GM19467 (cell line): ENCODE measurements around the gene RELA.
"Not testable (repeated sequence)": the region's sequence is repeated elsewhere in the genome, so short reads cannot be mapped to it uniquely, and the experiment has no call there.

Experiments used
- ATAC-seq: cut with Tn5 transposase; IDR thresholded peaks from one replicate; pipeline ENCODE4 v1.9.1; 2021; ENCODE audit warnings: mild to moderate bottlenecking, moderate library complexity; ENCODE audit not compliant: unreplicated experiment

RELA gene

GRCh38 chr11:65649656-65650546, 12.8 kb downstream of the RELA start:
- no peak for ATAC-seq

- no peak for ATAC-seq
These were observed 13.7 kb downstream of the RELA start for GRCh38 chr11:65648997-65649493.

- ATAC-seq: no peak
These were observed 15.6 kb downstream of the RELA start for GRCh38 chr11:65646958-65647701.

- ATAC-seq: no peak
These were observed 16.3 kb downstream of the RELA start for GRCh38 chr11:65646288-65646957.

- ATAC-seq: no peak
These were observed 17.0 kb downstream of the RELA start for GRCh38 chr11:65645710-65646109.

GRCh38 chr11:65644837-65645236, 17.9 kb downstream of the RELA start:
- ATAC-seq: no peak

GRCh38 chr11:65643971-65644370, 18.7 kb downstream of the RELA start:
- ATAC-seq: no peak

GRCh38 chr11:65642014-65642671, 20.6 kb downstream of the RELA start:
- no peak for ATAC-seq

- ATAC-seq: no peak
These were observed 21.3 kb downstream of the RELA start for GRCh38 chr11:65641297-65642013.

GRCh38 chr11:65640483-65641296, 22.0 kb downstream of the RELA start:
- no peak for ATAC-seq

GRCh38 chr11:65639623-65640482, 22.9 kb downstream of the RELA start:
- peak; percentile 30 for ATAC-seq

- not testable (repeated sequence) for ATAC-seq
These were observed 23.5 kb downstream of the RELA start for GRCh38 chr11:65639228-65639597.

- ATAC-seq: no peak
These were observed 24.8 kb downstream of the RELA start, which contains the start of gene SIPA1 for GRCh38 chr11:65637794-65638419. TSS of gene SIPA1 (plus strand) at chr11:65638101. CDS start at chr11:65640922, 2,821 bp downstream.

GRCh38 chr11:65637032-65637557, 25.6 kb downstream of the RELA start:
- no peak for ATAC-seq

- no peak for ATAC-seq
These were observed 26.3 kb downstream of the RELA start for GRCh38 chr11:65636108-65637031.

- no peak for ATAC-seq
These were observed 27.6 kb downstream of the RELA start for GRCh38 chr11:65634905-65635731.
